T-helper 22 cell (primary cell): ENCODE measurements around the gene LAMA5.

ENCODE experiments used
- DNase-seq: peaks from one replicate; pipeline ENCODE4 v3.0.0-alpha.2; 2020; ENCODE audit warnings: low read depth

The LAMA5 gene

DNA sequence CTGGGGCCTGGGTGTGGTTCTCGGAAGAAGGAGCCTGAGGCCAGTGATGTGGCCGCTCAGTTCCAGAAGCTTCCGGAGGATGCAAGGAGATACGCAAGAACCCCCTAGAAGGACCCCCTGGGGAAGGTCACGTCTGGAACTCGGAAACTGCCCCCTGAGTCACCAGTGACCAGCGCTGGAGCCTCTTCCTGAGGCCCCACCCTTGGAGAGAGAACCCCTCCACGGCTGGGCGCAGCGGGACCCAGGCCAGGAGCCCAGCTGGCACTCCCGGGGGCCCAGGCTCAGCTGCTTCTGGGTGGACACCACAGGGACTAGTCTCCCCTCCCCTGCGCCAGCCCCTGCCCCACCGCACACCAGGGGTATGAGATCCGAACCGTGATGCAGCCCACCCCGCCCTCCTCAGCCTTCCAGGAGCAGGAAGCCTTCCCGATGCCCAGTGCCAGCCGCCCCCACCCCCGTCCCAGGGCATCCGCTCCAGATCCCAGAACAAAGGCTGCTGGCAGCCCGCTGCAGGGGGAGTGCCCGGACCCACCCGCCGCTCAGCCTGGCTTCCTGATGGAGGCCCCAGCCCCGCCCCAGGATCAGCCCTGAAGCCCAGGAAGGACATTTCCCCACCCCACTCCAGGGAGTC, 7.5 kb downstream of the LAMA5 start:
- no peak for DNase-seq

GRCh38 chr20:62359043-62359490, 8.0 kb downstream of the LAMA5 start:
- no peak for DNase-seq

DNA sequence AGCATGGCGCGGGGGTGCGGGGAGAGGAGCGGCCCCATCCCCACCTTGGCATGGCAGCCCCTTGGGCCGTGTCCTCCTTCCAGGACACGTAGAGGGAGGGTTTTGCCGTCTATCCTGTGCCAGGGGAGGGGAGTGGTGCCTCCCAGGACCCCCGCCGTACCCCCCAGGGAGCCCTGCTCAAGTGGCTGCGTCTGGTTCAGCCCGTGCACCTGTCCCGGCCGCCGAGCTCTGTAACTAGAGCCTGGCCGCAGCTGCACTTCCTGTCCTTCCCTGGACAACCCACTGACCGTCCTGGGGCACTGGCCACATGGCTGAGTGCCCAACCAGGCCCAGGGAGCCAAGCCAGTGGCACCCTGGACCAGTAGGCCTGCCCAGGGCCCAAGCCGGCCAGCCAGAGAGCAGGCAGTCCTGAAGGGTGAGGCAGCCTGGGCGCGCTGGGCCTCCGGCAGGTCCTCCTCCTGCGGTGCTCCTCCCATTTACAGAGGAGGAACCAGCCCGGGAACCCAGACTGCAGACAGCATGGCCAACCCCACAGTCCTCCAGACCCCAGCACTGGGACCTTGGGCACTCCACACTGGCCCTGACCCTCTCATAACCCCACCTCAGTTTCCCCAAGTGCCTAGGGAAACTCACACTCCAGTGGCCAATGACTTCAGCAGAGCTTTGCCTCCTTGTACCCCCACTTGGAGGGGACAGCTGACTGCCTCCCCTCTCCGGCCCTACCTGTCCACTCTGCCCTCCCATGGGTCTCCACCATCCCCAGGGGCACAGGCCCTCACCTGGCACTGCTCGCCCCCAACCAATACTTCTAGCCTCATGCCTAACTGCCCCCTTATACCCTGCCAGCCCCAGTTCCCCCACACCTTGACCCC, 8.7 kb downstream of the LAMA5 start:
- no peak for DNase-seq

- no peak for DNase-seq
Observed at GRCh38 chr20:62357681-62358080, 9.4 kb downstream of the LAMA5 start.

DNA sequence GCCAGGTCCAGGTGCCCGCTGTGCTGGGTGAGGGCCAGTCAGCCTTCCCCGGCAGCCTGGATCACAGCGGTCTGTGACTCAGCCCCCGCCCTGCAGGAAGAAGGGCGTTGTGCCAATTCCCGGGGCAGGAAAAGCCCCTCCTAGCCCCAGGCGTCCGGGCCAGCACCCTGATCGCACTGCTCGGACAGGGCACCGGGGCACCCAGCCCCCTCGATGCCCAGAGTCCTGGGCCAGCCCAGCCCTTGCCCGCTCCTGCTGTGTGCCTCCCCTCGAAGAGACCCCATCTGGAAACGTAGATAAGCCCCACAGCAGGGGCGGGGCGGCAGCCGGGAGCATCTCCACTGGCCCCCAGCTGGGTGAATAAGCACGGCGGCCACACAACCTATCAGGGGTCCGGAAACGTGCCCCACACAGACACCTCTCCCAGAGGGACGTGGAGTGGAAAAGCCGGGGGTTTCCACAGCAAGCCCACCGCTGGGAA, 9.9 kb downstream of the LAMA5 start:
- DNase-seq: no peak

- no peak for DNase-seq
Observed at GRCh38 chr20:62356589-62357186, 10.4 kb downstream of the LAMA5 start.

GRCh38 chr20:62355878-62356588, 11.1 kb downstream of the LAMA5 start:
- no peak for DNase-seq

DNA sequence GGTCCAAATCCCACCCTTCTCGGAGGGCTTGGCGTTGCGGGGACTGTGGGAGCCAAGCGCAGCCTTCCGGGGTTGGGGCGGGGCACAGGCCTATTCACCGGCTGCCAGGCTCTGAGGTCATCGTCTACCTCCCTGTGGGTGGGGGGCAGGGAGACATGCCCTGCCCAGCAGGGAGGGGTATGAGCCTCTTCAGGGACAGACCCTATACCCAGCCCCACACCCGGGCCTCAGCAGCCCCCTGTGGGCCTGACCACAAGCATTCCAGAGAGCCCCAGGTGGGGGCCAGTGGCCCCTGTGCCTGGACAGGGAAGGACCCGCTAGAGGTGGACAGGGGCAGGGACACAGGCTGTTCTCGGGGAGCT, 11.6 kb downstream of the LAMA5 start:
- DNase-seq: no peak

DNA sequence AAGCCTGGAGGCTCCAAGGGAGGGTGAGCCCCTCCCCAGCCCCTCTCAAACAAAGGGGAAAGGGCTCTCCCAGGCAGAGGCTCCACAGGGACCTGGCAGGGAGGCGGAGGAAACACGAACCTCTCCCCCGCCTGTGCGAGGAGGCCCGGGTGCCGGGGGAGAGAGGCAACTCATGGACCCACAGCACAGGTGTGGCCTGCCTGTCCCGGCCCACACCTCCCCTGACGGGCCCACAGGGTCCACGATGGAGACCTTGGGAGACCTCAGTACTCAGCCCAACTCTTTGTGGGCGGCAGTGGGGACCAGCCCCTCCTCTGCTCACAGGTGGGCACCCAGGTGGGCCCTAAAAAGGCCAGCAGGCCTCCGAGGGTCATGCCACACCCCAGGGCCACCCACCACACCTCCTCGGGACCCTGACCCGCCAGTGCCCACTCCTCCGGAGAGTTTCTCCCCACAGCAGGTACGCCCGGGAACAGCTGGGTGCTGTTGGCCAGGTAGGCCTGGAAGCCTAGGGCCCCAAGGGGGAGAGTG, 12.2 kb downstream of the LAMA5 start:
- DNase-seq: no peak

DNA sequence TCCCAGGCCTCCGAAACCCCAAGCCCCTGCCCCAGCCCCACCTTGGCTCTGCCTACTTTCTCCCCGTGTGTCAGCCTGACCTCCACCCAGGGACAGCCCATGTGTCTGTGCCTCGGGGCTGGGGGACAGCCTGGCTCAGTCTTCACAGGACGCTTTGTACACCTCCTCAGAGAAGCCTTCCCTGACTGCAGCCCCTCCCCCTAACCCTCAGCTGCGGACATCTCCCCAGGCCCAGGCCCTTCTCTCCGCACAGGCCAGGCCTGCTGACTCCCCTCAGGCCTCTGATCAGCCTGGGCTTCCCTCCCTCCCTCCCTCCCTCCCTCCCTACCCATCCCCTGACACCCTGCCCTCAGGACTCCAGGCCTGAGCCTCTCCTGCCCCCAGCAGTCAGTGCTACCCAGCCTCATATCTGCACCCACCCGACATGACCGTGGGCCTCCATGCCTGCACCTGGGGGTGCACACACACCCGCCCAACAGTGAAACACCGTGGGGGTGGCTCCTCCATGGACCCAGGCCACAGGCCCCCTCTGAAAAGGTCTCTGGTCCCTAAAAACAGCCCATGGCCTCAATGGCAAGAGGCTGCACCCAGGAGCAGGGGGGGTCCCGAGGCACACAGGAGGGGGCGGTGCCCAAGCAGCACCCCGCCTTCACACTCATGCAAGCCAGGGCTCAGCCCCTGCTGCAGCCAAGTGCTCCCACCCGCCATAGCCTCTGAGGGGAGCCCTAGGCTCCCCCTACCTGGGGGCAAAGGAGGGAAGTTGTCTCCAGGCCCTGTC, 12.9 kb downstream of the LAMA5 start:
- no peak for DNase-seq

DNA sequence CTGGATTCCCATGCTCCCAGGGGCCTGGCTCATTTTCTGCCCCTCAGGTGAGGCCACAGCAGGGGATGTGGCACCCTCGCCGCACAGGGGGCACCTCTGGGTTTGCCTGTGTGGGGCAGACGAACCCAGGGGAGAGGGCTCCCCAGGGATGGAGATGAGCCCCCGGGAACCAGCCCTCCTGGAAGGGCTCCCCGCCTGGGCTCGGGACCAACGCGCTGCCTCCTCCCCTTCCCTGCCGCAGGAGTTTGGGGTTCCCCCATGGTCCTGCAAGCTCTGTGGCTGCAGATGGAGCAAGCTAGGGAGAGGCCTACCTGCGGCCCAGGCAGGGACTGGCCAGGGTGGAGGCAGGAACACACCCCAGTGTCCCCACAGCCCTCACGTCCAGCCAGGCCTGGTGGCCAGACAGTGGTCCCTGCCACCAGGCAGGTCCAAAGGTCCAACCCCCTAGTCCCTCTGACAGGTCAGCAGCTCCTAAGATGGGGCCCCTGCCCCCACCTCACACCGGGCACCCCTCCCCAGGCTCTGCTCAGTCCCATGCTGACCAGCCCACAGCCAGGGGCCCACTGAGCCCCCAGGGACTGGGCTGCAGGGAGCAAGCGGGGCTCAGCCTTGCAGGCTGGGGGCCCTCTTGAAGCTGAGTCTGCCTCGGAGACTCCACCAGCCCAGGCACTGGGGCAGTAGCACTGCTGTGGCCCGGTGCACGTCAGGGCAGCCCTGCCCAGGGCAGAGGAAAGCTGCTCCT, 13.7 kb downstream of the LAMA5 start:
- no peak for DNase-seq

DNA sequence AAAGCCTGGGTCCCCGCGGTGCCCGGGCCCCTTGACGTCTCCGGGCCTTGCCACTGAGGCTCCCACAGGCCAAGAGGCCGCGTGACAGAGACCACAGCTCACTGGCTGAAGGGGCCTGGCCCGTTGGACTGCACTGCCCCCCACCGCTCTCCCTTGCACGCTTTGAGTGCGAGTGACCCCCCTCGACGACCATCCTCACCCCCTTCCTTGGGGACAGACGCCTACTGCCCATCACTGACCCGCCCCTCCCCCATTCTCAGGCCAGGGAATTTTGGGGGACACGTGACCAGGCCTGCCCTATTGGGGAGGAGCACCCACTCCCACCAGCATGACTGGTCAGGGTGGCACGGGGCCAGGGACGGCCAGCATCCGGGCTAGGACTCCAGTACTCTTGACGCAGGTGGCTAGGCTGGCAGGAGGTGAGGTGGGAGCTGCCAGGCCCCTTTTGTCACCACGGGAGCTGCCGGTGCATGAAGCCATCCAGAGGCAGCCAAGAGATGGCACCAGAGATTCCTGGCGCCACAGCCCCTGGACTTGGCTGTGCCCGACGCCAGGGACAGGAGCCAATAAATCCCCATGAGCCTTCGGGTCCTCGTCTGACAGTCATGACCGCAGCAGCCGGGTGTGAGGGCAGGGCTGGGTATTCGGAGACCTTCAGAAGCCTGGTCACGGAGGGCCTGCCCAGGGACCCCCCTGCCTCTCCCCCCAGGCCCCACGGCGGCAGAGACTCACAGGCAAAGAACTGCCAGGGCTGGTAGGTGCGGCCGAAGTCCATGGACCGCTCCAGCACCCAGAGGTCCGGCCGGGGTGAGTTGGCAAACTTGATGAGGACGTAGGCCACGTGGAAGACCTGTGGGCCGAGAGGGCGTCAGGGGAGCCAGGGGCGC, 14.5 kb downstream of the LAMA5 start:
- DNase-seq: no peak

DNA sequence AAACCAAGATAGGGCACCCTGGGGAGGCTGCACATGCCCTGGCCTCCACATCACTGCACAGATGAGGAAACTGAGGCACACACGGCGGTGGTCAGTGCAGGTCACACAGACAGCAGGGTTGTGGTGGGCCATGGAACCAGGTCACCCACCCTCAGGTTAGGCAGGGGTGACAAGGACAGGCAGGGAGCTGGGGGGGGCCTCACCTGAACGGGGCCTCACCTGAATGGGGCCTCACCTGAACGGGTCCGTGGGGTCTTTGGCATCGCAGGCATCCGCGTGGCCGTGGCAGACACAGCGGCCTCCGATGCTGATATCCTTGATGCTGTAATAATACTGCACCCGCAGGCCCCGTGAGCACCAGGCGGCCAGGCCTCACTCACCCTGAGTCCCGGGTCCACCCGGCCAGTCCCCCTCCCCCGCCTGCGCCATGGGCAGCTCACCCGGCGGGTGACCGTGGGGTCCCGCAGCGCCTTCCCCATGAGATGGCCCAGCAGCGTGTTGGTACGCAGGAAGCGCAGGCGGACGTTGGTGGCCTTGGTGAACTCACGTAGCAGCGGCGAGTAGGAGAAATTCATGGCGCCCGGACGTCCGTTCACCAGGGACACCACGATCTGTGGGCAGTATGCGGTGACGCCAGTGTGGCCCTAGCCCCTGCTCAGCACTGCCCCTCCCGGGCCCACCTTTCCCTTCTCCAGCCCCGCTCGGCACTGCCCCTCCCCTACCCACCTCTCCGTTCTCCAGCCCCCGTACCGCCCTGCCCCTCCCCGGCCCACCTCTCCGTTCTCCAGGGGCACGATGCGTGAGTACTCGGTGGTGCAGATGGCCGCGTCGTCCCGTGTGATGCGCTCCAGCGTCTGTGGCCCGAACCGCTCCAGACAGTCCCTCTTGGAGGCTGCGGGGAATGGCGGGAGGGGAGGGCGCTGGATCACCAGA, 15.4 kb downstream of the LAMA5 start:
- no peak for DNase-seq

GRCh38 chr20:62350629-62351422, 16.3 kb downstream of the LAMA5 start:
- DNase-seq: no peak

GRCh38 chr20:62350098-62350628, 16.9 kb downstream of the LAMA5 start:
- DNase-seq: no peak

- DNase-seq: no peak
Observed at GRCh38 chr20:62349556-62350097, 17.5 kb downstream of the LAMA5 start.

GRCh38 chr20:62348604-62349003, 18.5 kb downstream of the LAMA5 start:
- DNase-seq: no peak
